Glomerular visceral epithelial cell (primary cell): ENCODE measurements around the gene HBG1.

ENCODE experiments used
- DNase-seq: peaks from one replicate; pipeline ENCODE4 v3.0.0-alpha.2; 2016; ENCODE audit errors: extremely low spot score

The HBG1 gene

GRCh38 chr11:5247472-5248192 is 2.0 kb downstream of the HBG1 start:
- no peak for DNase-seq

- no peak for DNase-seq
These were observed 2.7 kb downstream of the HBG1 start for GRCh38 chr11:5246772-5247471.

GRCh38 chr11:5245155-5245554 is 4.5 kb downstream of the HBG1 start:
- DNase-seq, result no peak

GRCh38 chr11:5243816-5244180 is 5.9 kb downstream of the HBG1 start:
- DNase-seq, result no peak

- no peak for DNase-seq
These were observed 6.5 kb downstream of the HBG1 start for GRCh38 chr11:5242933-5243815.

GRCh38 chr11:5242208-5242607 is 7.4 kb downstream of the HBG1 start:
- DNase-seq, result no peak

GRCh38 chr11:5241458-5241857 is 8.2 kb downstream of the HBG1 start:
- DNase-seq, result no peak

GRCh38 chr11:5240458-5240857 is 9.2 kb downstream of the HBG1 start:
- DNase-seq, result no peak

GRCh38 chr11:5240056-5240455 is 9.6 kb downstream of the HBG1 start:
- DNase-seq, result no peak

- no peak for DNase-seq
These were observed 10.6 kb downstream of the HBG1 start for GRCh38 chr11:5239046-5239445.

- DNase-seq, result no peak
These were observed 11.2 kb downstream of the HBG1 start for GRCh38 chr11:5238486-5238885.

- DNase-seq, result no peak
These were observed 12.2 kb downstream of the HBG1 start for GRCh38 chr11:5237420-5237819.

GRCh38 chr11:5235364-5236095 is 14.1 kb downstream of the HBG1 start:
- DNase-seq, result no peak

- DNase-seq, result peak; percentile 33
These were observed 15.2 kb downstream of the HBG1 start, which contains the start of gene HBD for GRCh38 chr11:5234381-5234834. Gene HBD (minus strand): TSS chr11:5234483. CDS start chr11:5234433, 50 bp downstream.

GRCh38 chr11:5233307-5233706 is 16.4 kb downstream of the HBG1 start:
- DNase-seq, result no peak

GRCh38 chr11:5232821-5233220 is 16.8 kb downstream of the HBG1 start:
- DNase-seq, result no peak

GRCh38 chr11:5232176-5232575 is 17.5 kb downstream of the HBG1 start:
- DNase-seq, result no peak

- DNase-seq, result no peak
These were observed 18.5 kb downstream of the HBG1 start for GRCh38 chr11:5231111-5231510.

- no peak for DNase-seq
These were observed 19.4 kb downstream of the HBG1 start for GRCh38 chr11:5230266-5230665.

- DNase-seq, result no peak
These were observed 19.9 kb downstream of the HBG1 start for GRCh38 chr11:5229796-5230195.

- DNase-seq, result no peak
These were observed 20.3 kb downstream of the HBG1 start for GRCh38 chr11:5229356-5229755.

- DNase-seq, result no peak
These were observed 21.5 kb downstream of the HBG1 start for GRCh38 chr11:5228124-5228523.
